Hematopoietic multipotent progenitor cell treated with erythropoietin and hydrocortisone succinate and interleukin-3 and kit ligand, for 4 days (in vitro differentiated cells): ENCODE data around the gene CYSLTR2.

Experiments used
- DNase-seq: peaks from one replicate; pipeline ENCODE4 v3.0.0-alpha.2; 2015

The CYSLTR2 gene, protein sequence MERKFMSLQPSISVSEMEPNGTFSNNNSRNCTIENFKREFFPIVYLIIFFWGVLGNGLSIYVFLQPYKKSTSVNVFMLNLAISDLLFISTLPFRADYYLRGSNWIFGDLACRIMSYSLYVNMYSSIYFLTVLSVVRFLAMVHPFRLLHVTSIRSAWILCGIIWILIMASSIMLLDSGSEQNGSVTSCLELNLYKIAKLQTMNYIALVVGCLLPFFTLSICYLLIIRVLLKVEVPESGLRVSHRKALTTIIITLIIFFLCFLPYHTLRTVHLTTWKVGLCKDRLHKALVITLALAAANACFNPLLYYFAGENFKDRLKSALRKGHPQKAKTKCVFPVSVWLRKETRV

GRCh38 chr13:48653472-48653939 is at the start of gene CYSLTR2:
CYSLTR2 (plus strand) TSS chr13:48653929; CDS start chr13:48706818, 52,889 bp downstream.
- DNase-seq: peak; percentile 85

DNA sequence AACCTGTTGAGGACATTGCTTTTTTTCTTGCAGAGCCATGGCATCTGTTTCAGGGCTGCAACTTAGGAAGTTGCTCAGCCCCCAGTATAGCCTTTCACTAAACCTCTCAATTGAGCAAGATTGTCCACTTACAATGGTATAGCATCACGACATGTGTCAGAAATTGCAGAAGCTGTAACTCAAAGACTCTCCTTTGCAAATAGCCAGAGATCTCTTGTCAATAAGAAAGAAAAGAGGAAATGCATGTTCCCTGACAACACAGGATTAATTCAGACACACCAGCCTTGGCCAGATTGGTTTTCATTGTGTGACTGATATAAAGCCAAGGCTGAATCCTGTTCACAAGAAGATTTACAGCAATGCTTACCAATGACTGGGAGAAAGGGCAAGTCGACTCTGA is 38.7 kb upstream of the CYSLTR2 start:
- DNase-seq: peak; percentile 74

GRCh38 chr13:48618937-48619336 is 34.8 kb upstream of the CYSLTR2 start:
- DNase-seq: no peak

DNA sequence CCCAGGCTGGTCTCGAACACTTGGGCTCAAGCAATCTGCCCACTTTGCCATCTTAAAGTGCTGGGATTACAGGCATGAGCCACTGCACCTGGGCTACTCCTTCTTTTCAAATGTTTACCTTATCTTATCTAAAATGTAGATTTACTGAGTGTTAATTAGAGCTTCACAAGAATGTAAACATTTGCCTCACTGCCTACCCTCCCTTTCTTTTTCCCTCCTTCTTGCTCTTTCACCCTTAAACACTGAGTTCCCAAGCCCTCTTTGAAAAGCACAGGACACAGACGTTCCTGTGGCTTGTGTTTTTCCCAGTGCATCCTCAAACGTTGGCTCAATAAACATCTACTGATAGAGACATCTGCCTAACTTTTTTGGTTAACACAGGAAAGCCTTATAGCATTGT is 32.7 kb upstream of the CYSLTR2 start:
- DNase-seq: no peak

GRCh38 chr13:48624016-48624415 is 29.7 kb upstream of the CYSLTR2 start:
- no peak for DNase-seq

- peak; percentile 80 for DNase-seq
These were observed 28.9 kb upstream of the CYSLTR2 start for GRCh38 chr13:48624858-48625257.

DNA sequence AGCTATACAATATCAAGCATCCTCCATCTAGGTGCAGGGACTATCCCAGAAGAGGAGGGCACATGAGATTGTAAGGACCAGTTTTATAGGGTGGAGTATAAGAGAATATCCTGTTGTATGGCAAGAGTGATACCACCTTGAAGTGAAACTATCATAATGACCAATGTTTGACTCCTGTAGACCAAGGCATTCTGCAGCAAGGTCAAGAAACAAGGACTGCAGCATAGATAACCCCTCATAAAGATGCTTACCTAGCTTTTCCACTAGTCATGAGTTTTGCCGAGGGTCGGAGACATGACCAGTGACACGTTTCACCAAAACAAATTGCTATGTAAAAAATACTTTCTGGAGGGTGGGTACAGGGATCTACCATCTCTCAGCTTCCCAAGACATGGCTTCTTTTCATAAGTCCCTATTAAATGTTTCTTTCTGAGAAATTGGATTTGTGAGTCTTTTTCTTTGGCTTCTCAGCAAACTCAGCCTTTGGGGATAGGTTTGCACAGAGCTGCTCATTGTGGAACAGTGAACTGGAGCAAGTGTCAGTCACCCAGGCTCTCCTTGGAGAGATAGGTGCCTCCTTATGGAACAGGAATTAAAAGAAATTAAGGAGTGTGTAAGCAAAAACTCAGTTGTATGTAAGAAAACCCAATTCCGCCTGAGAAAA is 28.2 kb upstream of the CYSLTR2 start:
- peak; percentile 31 for DNase-seq

GRCh38 chr13:48626077-48626449 is 27.7 kb upstream of the CYSLTR2 start:
- peak; percentile 93 for DNase-seq

DNA sequence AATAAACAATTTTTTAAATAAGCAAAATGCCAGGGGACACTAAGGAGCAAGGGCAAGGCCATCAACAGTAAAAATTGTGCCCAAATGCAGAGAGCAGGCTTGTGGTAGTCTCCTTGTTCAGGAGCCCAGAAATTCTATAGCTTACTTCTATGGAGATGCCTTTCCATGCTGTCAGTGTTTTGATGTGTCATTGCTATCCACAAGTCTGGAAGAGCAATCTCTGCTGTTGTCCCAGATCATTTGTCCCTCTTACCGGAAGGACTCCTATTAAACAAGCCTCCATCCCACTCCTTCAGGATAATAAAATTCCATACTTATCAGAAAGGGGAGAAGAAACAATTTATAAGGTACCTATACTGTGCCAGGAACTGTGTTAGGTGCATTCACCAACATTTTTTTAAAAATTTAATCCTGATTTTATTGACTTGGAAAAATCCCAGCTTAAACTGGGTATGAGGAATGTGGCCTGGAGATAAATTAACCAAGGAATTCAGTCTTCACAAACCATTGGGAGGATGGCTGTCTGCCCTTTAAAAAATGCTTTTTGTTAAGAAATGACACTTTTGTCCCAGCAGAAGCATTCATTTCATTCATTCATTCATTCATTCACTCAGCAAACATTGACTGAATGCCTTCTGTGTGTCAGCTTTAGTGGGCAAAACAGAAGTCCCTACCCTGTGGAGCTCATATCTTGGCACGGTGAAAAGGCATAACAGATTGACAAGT is 26.8 kb upstream of the CYSLTR2 start:
- DNase-seq: no peak

GRCh38 chr13:48629277-48629676 is 24.5 kb upstream of the CYSLTR2 start:
- DNase-seq: no peak

GRCh38 chr13:48630291-48630690 is 23.4 kb upstream of the CYSLTR2 start:
- no peak for DNase-seq

DNA sequence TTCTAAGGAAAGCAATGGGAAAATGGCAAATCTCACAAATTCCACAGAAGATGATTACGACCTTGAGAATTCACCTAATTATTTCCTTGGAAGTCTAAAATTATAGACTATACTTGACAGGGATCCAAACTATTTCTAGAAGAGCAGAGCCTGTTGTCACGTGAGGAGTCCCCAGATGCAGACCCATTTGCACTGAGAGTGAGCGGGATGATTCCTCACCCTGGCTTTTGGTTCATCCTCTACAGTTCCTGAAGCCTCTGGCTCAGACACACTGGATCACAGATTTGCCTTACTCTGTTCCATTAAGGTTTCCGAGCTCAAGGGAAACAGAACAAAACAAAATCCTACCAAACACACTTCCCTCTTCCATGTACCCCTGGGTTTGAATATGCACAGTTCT is 23.0 kb upstream of the CYSLTR2 start:
- DNase-seq: no peak

DNA sequence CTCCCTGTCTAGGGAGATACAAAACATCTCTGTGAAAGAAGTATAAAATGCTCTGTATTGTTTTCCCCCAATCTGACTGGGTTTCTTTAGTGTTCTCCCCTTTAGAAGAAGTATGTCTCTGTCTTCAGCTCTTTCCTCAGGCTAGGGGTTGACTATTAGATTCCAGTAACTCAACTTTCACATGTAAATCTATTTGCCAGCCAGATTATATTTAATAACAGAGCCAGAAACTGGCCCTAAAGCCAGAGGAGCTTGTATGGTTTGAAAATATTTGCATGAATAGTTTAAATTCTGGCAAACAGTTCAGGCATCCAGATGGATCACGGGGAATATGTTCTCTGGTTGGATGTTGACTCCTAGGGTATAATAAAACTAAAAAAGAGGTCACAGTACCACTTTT is 22.3 kb upstream of the CYSLTR2 start:
- no peak for DNase-seq

- DNase-seq: no peak
These were observed 20.0 kb upstream of the CYSLTR2 start for GRCh38 chr13:48633700-48634099.

- DNase-seq: no peak
These were observed 19.1 kb upstream of the CYSLTR2 start for GRCh38 chr13:48634636-48635035.

- DNase-seq: no peak
These were observed 18.3 kb upstream of the CYSLTR2 start for GRCh38 chr13:48635478-48635877.

DNA sequence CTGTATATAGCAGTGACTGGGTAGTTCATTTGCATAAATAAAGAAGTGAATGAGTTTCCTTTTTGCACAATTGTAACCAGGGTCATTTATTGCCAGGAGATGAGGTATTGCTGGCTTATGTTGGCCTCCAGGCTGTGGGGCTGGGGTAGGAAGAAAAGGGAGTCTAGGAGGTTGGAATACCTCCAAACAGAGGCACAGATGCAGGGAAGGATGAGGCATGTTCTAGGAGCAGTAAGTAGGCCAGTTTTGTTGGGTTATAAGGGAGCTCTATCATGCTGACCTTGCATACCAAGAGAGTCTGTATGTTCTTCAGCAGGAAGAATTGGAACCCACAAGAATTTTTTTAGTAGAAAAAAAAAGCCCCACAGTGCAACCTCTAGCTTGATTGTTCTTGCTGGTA is 17.2 kb upstream of the CYSLTR2 start:
- DNase-seq: no peak

DNA sequence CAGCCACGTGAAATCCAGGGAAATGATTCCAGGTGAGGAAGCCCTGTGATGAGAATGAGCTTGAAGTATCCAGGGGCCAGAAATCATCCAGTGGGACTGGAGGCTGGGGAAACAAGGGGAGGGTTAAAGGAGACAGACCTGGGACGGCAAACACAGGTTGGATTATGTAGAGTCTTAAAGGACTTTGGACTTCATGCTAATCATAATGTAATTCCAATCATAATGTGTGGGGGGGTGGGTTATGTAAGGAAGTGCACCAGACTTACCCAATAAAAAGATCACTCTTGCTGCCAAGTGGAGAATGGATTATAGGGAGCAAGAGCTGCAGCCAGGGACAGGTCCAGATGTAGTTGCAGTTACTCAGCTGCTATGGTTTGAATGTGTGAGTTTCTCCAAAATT is 16.1 kb upstream of the CYSLTR2 start:
- DNase-seq: no peak

DNA sequence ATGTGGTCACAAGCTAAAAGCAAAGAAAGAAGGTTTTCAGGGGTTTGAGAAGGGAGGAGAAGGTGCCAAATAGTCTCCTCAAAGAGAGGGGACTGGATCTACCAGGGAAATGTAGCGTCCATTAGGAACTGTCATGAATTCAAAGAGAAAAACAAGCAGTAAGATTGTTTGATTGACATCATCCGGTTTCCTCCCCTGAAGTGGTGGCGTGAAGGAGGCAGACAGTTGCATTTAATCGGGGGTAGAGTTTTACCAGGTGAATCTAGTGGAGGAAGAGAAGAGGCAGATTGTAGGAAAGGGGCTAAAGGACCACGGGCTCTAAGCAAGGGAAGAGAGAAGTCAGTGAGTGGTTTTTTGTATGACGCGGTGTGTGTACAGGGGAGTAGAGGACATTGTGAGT is 13.0 kb upstream of the CYSLTR2 start:
- no peak for DNase-seq

DNA sequence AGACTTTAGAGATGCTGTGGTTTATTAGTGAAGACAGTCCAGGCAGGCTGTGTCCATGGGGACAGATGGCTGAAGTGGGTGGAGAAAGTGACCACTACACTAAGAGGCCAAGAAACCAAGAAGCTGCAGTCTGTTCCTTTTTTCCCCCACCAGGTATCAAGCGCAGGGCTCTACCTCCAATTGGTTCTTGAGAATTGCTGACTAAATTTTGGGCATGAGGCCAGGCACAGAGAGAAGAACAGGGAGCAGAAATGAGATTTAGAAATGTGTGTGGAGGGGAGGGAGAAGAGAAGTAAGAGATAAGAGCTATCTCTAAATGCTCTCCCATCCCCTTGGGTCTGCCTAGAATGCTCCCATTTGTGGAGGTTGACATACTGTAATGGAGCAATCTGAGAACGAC is 12.3 kb upstream of the CYSLTR2 start:
- DNase-seq: peak; percentile 63

GRCh38 chr13:48642061-48642460 is 11.7 kb upstream of the CYSLTR2 start:
- DNase-seq: no peak

DNA sequence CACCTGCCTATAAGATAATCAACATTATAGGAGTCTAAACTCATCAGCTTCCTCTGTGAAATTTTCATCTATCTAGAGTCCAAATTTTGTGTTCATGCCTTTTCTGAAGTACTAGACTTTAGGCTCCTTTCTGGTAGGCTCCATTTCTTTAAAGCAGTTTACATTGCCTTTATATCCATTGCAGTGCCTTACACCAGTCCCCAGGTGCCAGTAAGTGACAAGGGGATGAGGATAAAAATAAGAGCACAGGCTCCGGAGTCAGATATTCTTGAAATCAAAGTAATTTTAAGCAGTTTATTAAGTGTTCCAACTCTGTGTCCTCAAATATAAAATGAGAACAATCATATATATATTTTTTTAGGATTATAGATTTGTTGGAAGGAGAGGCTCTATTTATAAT is 10.6 kb upstream of the CYSLTR2 start:
- DNase-seq: no peak

- DNase-seq: no peak
These were observed 9.6 kb upstream of the CYSLTR2 start for GRCh38 chr13:48644141-48644540.

GRCh38 chr13:48644951-48645350 is 8.8 kb upstream of the CYSLTR2 start:
- no peak for DNase-seq
